WI38 (cell line): ENCODE data around the gene ITM2B.

Experiments
- H3K4me3 ChIP-seq: 2 replicates; pipeline ENCODE4 v1.5.1; 2011; ENCODE audit warnings: low read depth, mild to moderate bottlenecking, control low read depth, low read length
- CTCF ChIP-seq: IDR thresholded peaks from 2 replicates; pipeline ENCODE4 v1.5.1; 2012; ENCODE audit warnings: low read depth, mild to moderate bottlenecking, control low read depth, low read length

ITM2B gene

GRCh38 chr13:48249018-48249417 lies 16.0 kb downstream of the ITM2B start:
- no peak overlapping the region for H3K4me3 ChIP-seq

GRCh38 chr13:48251611-48252081 lies 18.6 kb downstream of the ITM2B start:
- no peak for TF ChIP-seq CTCF
- H3K4me3 ChIP-seq: no peak overlapping the region

More at GRCh38 chr13:48249018-48249417, 16.0 kb downstream of the ITM2B start:
- no peak for TF ChIP-seq CTCF

GRCh38 chr13:48252176-48252575 lies 19.2 kb downstream of the ITM2B start:
- H3K4me3 ChIP-seq: no peak overlapping the region
- no peak for TF ChIP-seq CTCF

- H3K4me3 ChIP-seq: no peak overlapping the region
- TF ChIP-seq CTCF: no peak
Measured at GRCh38 chr13:48253849-48254248, 20.8 kb downstream of the ITM2B start.

- no peak for TF ChIP-seq CTCF
- H3K4me3 ChIP-seq: no peak overlapping the region
Measured at GRCh38 chr13:48255090-48255489, 22.1 kb downstream of the ITM2B start.

- H3K4me3 ChIP-seq: no peak overlapping the region
- TF ChIP-seq CTCF: no peak
Measured at GRCh38 chr13:48255954-48256353, 22.9 kb downstream of the ITM2B start.

GRCh38 chr13:48258002-48258401 lies 25.0 kb downstream of the ITM2B start:
- TF ChIP-seq CTCF: no peak
- H3K4me3 ChIP-seq: no peak overlapping the region
